Activated T-helper 2 cell treated with anti-CD3 and anti-CD28 coated beads, Interferon-gamma antibody, Interleukin-2, Interleukin-4, amounts not matched to agents 10 μg/mL and 5 μg/mL and 100 μg/mL, durations not matched to agents 14 hours and 24 hours and 36 hours (primary cell): Measurements from ENCODE around the gene DAGLA. TPM values are rescaled to one million over a fixed set of nuclear protein-coding genes. Genes with fewer than 3 reads are reported as not detected.

Experiments used
- DNase-seq: peaks from one replicate; pipeline ENCODE4 v3.0.0; 2021; ENCODE audit warnings: low spot score
- H3K27ac Mint-ChIP-seq: one replicate; pipeline ENCODE4 v1.8.0; 2021; ENCODE audit warnings: mixed read lengths
- H3K27me3 Mint-ChIP-seq: one replicate; pipeline ENCODE4 v1.8.0; 2021; ENCODE audit warnings: low read depth, mixed read lengths
- H3K36me3 Mint-ChIP-seq: one replicate; pipeline ENCODE4 v1.8.0; 2021; ENCODE audit warnings: low read depth, mixed read lengths
- H3K4me1 Mint-ChIP-seq: one replicate; pipeline ENCODE4 v1.8.0; 2021; ENCODE audit warnings: low read depth, mixed read lengths
- H3K4me3 Mint-ChIP-seq: one replicate; pipeline ENCODE4 v1.8.0; 2021; ENCODE audit warnings: low read depth, mild to moderate bottlenecking, moderate library complexity, mixed read lengths
- H3K9me3 Mint-ChIP-seq: one replicate; pipeline ENCODE4 v1.8.0; 2021; ENCODE audit warnings: mixed read lengths
- intact Hi-C: fragments of 100-400 bp; cut with micrococcal nuclease; formaldehyde crosslinking; loops from one replicate; pipeline ENCODE4 v1.15.1; 2023
- total RNA-seq: library from RNA; stranded (reverse); gene quantifications from 2 replicates; pipeline ENCODE4 v1.2.3, GENCODE V29; 2022

Gene DAGLA
- total RNA-seq, 1 donor from 2014 or later, result 0.07 TPM

DNA sequence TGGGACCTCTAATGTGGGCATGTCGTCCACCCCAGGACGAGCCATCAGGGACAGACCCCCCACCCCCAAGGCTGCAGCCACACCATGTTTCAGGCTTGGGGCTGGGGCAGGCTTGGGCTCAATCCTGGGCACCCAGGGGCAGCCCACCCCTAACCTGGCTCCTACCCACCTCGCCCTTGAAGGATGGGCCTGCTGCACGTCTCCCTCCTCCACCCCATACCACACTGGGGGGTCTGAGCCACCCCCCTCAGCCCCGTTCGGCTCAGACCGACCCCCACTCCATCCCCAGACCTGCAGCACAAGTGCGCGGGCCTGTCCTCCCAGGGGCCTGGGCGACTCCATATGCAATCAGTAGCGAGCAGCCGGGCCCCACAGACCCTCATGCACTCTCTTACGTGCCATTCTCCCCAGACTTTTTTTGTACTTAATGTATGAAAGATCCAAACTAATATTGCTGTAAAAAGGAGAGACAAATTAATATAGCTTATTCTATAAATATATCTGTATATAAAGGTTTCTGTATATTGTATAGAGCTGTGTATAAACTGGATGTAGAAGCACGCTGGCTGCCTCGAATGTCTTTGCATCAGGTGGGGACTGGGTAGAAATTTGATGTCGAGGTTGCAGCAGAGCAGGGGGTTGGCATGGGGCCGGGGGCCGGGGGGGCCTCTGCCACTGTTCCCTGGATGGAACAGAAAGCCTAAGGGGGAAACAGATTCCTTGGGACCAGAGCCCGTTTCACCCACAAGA, 66.4 kb downstream of the DAGLA start:
- Mint-ChIP-seq H3K27me3 (peaks cover 12% of the 10 kb centered on the region), H3K36me3 (no peaks in the 10 kb centered on the region), H3K27ac (no peak overlapping the region), H3K4me3 (no peak overlapping the region), H3K9me3 (no peaks in the 10 kb centered on the region), H3K4me1 (peaks cover 3% of the 10 kb centered on the region)
- intact Hi-C loops, result no loop called here
- no peak for DNase-seq

DNA sequence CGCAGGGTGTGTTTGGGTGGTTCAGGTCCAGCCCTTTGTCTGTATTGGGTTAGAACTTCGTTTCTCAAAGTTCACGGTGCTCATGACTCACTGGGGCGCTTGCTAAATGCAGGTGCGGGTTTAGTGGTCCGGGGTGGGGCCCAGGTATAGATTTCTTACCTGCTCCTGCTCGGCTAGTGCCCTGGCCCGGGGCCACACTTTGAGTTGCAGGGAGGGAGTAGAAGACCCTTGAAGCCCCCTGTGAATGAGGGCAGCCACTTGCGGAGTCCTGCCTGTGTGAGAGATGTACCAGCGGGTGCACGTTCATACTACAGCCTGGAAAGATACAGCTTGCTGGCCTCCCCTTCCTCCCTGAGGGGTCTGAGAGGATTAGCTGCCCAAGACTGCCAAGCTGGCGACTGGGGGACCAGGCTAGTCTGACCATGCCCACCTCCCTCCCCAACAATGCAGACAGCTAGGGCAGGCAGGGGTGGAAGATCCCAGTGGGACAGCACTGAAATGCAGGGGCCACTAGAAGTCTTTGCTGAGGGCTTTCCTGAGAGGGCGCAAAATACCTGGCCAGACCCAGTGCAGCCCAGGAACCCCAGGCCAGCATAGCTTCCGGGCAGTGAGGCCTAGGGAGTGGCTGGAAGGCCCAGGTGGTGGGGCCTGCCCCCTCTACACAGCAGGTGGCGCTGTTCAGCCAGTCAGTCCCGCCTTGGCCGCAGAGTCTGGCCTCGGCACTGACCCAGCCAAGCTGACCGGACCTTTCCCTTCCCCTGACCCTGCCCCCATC, 67.2 kb downstream of the DAGLA start:
- no peaks in the 10 kb centered on the region for H3K36me3 Mint-ChIP-seq
- peaks cover 3% of the 10 kb centered on the region for H3K4me1 Mint-ChIP-seq
- intact Hi-C loops, result no loop called here

DNA sequence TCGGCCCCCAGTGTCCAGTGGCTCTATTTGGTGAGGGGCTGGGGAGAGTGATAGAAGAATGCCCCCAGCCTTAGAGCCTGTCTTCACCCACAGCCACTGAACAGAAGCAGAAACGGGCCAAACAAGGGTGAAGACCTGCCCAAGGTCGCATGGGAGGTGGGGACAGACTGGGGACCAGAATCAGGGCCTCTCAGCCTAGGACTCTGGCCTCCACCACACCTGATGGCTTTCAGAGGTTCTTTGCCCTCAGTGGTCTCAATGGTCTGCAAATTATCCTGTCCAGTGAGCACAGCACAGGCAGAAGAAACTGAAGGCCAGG, 67.7 kb downstream of the DAGLA start:
- H3K4me3 Mint-ChIP-seq, result no peak overlapping the region
- no peaks in the 10 kb centered on the region for H3K9me3 Mint-ChIP-seq

More for the DNA sequence above, 67.2 kb downstream of the DAGLA start:
- Mint-ChIP-seq H3K27ac (no peak overlapping the region), H3K27me3 (peaks cover 16% of the 10 kb centered on the region), H3K9me3 (no peaks in the 10 kb centered on the region), H3K4me3 (no peak overlapping the region)
- DNase-seq, result peak; percentile 36

DNA sequence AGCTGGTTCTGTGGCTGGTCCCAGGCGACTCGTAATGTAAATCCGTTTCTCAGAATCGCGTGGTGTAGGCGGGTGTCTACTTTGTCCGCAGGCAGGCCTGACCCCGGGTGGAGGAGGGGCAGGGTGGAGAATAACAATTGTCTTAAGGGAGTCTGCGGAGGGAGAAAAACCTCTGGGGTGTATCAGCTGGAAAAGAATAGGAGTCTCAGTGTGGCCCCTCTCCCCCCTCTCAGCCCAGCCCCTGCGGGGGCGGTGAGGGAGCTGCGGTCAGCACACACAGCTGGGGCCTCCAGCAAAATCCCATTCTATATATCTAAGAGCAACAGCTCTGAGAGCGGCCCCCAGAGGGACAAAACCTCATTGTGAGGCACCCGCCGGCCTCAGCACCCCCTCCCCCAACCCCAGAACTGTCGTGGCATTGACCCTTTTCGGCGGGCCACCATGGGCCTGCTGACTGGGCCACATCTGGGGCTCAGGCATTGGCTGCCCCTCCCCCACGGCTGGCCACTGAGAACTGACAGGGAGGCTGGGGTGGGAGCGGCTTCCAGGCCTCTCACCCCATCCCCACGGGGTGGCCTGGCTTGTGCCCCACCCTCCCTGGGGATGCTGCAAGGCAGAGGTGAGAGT, 69.5 kb downstream of the DAGLA start:
- H3K27me3 Mint-ChIP-seq, result peaks cover 27% of the 10 kb centered on the region
- no peak overlapping the region for H3K4me3 Mint-ChIP-seq
- no peak overlapping the region for H3K27ac Mint-ChIP-seq
- no peak for DNase-seq
- intact Hi-C loops, result loop anchor here (2.0 kb wide), 1 partner anchor 27 kb away; no protein-coding TSS in a partner anchor
- H3K36me3 Mint-ChIP-seq, result no peaks in the 10 kb centered on the region
- no peaks in the 10 kb centered on the region for H3K9me3 Mint-ChIP-seq
- peaks cover 8% of the 10 kb centered on the region for H3K4me1 Mint-ChIP-seq

More for the DNA sequence above, 67.7 kb downstream of the DAGLA start:
- Mint-ChIP-seq H3K4me1 (peaks cover 3% of the 10 kb centered on the region), H3K27me3 (peaks cover 17% of the 10 kb centered on the region), H3K27ac (no peak overlapping the region), H3K36me3 (no peaks in the 10 kb centered on the region)
- no peak for DNase-seq
- intact Hi-C loops, result no loop called here

DNA sequence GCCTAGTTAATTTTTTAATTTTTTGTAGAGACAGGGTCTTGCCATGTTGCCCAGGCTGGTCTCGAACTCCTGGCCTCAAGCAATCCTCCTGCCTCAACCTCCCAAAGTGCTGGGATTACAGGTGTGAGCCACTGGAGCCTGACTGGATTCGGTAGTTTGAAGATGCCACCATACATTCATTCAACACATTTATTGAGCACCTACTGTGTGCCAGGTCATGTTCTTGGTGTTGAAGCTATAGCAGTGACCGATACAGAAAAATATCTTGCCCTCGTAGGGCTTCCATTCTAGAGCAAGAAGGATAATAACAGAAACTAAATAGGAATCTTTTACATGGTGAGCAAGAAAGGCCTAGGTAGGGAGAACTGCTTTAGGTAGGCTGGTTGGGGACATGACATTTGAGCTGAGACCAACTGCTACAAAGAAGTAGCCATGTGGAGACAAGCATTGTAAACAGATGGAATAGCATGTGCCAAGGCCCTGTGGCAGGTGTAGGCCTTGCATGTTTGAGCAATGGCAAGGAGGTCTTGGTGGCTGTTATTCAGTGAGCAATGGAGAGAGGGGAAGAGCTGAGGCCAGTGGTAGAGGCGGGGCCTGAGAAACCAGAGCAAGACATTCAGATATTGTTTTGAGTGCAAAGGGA, 70.6 kb downstream of the DAGLA start:
- no peaks in the 10 kb centered on the region for H3K36me3 Mint-ChIP-seq

DNA sequence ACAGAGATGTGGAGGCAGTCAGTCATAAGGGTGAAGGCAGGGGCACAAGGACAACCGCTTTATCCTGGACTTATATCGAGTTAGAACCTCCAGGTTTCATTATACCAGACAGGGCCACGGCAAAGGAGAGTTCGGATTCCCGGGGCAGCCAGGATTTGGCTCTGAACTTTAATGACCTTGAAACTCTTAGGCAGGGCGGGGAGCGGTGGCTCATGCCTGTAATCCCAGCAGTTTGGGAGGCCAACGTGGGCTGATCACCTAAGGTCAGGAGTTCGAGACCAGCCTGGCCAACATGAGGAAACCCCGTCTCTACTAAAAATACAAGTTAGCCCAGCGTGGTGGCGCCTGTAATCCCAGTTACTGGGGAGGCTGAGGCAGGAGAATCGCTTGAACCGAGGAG, 71.2 kb downstream of the DAGLA start:
- H3K36me3 Mint-ChIP-seq, result no peaks in the 10 kb centered on the region
- no peak for DNase-seq
- H3K27ac Mint-ChIP-seq, result no peak overlapping the region
- peaks cover 27% of the 10 kb centered on the region for H3K27me3 Mint-ChIP-seq
- intact Hi-C loops, result loop anchor here (2.0 kb wide), 1 partner anchor 25 kb away; no protein-coding TSS in a partner anchor
- H3K9me3 Mint-ChIP-seq, result no peaks in the 10 kb centered on the region
- H3K4me3 Mint-ChIP-seq, result no peak overlapping the region
- peaks cover 11% of the 10 kb centered on the region for H3K4me1 Mint-ChIP-seq

More for the DNA sequence above, 70.6 kb downstream of the DAGLA start:
- no peak overlapping the region for H3K4me3 Mint-ChIP-seq
- intact Hi-C loops, result loop anchor here (2.0 kb wide), 1 partner anchor 26 kb away; no protein-coding TSS in a partner anchor
- peaks cover 8% of the 10 kb centered on the region for H3K4me1 Mint-ChIP-seq
- H3K27ac Mint-ChIP-seq, result no peak overlapping the region
- no peaks in the 10 kb centered on the region for H3K9me3 Mint-ChIP-seq
- H3K27me3 Mint-ChIP-seq, result peaks cover 27% of the 10 kb centered on the region
- no peak for DNase-seq

DNA sequence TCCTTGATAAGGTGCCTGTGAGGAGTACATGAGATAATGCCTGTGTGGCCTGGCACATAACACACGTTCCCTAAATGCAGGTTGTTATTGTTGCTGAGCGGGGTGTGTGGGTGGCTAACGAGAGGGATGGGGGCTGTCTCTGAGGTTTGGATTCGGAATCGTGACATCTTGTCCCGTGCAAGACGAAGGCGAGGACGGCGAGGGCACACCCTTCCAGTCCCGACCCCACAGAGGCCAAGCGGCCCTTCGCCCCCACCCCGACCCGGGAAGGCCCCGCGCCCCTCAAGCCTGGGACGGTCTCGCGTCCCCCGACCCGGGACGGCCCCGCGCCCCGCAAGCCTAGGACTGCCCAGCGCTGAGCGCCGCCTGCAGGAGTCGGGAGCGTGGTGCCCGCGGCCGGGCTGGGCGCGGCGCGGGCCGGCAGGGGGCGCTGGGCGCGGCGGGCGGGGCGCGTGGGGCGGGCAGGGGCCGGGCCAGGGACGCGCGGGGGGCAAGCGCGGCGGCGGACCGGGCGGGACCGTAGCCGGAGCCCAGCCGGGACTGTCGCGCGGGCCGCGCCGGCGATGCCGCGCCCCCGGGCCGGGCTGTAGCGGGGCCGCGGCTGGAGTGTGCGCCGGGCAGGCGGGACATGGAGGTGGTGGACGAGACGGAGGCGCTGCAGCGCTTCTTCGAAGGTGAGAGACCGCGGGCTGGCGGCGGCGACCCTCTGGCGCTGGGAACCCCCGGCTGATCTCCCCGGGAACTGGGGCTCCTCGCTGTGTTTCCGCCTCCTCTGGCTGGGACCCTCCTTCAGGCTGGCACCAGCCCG, 72.1 kb downstream of the DAGLA start, which contains the start of gene MYRF:
MYRF (plus strand) TSS at position 520 of the 808 bp plus-strand sequence; CDS start at position 629, 109 bp downstream.
- intact Hi-C loops, result no loop called here
- Mint-ChIP-seq H3K4me1 (peaks cover 13% of the 10 kb centered on the region), H3K36me3 (no peaks in the 10 kb centered on the region)

DNA sequence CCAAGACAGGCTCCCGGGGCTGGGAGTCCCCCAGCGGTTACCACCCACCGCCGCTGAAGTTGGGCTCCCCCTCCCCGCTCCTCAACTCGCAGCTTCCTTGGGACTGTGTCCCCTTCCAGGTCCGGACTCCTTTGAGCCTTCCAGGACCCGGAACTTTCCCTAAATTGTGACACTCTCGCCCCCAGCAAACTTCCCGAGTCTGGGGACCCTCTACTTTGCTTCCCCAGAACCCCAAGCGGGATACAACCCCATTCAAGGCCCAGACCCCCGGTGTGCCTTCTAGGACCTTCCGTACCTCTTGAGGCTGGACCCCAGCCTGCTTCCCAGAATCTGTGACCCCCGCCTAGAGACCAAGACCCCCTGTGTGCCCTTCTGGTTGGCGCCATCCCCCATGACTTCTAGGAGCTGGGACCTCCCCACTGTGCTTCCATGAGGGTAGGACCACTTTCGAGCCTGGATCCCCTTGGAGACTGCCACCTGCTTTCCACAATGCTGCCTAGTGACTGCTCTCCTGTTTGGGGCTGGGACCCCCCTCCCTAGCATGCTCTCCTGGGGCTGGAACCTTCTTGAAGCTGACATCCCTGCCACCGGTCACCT, 72.8 kb downstream of the DAGLA start:
- no peak overlapping the region for H3K27ac Mint-ChIP-seq
- H3K4me1 Mint-ChIP-seq, result peaks cover 13% of the 10 kb centered on the region
- no peak for DNase-seq
- peak overlapping the region; percentile 72 for H3K4me3 Mint-ChIP-seq
- H3K36me3 Mint-ChIP-seq, result no peaks in the 10 kb centered on the region
- intact Hi-C loops, result no loop called here
- H3K27me3 Mint-ChIP-seq, result peaks cover 27% of the 10 kb centered on the region
- H3K9me3 Mint-ChIP-seq, result no peaks in the 10 kb centered on the region

More for the DNA sequence above, 72.1 kb downstream of the DAGLA start, which contains the start of gene MYRF:
- Mint-ChIP-seq H3K27me3 (peaks cover 27% of the 10 kb centered on the region), H3K27ac (no peak within 1 kb of the TSS), H3K9me3 (no peaks in the 10 kb centered on the region), H3K4me3 (peak within 1 kb of the TSS; percentile 72)
- DNase-seq, result peak; percentile 46

DNA sequence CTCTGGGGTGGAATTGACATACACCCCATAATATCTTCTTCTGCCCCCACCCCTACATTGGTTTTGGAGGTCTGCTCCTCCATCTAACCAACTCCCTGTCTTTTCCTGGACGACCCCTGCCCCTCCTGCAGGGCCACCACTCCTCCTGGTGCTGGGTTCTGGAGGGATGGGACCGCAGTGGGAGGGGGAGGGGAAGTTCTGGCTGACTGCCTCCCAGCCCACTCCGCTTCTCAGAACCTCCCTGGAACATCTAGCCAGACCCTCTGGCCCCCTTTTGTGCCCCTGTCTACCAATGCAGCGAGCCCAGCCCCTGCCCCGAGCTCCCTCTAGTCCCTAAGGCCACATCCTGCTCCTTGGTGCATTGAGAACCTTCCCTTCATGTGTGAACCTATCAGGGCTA, 73.5 kb downstream of the DAGLA start:
- Mint-ChIP-seq H3K36me3 (no peaks in the 10 kb centered on the region), H3K27ac (no peak overlapping the region), H3K4me3 (peak overlapping the region; percentile 72), H3K4me1 (peaks cover 13% of the 10 kb centered on the region), H3K9me3 (no peaks in the 10 kb centered on the region), H3K27me3 (peaks cover 27% of the 10 kb centered on the region)
- DNase-seq, result no peak
- intact Hi-C loops, result no loop called here

DNA sequence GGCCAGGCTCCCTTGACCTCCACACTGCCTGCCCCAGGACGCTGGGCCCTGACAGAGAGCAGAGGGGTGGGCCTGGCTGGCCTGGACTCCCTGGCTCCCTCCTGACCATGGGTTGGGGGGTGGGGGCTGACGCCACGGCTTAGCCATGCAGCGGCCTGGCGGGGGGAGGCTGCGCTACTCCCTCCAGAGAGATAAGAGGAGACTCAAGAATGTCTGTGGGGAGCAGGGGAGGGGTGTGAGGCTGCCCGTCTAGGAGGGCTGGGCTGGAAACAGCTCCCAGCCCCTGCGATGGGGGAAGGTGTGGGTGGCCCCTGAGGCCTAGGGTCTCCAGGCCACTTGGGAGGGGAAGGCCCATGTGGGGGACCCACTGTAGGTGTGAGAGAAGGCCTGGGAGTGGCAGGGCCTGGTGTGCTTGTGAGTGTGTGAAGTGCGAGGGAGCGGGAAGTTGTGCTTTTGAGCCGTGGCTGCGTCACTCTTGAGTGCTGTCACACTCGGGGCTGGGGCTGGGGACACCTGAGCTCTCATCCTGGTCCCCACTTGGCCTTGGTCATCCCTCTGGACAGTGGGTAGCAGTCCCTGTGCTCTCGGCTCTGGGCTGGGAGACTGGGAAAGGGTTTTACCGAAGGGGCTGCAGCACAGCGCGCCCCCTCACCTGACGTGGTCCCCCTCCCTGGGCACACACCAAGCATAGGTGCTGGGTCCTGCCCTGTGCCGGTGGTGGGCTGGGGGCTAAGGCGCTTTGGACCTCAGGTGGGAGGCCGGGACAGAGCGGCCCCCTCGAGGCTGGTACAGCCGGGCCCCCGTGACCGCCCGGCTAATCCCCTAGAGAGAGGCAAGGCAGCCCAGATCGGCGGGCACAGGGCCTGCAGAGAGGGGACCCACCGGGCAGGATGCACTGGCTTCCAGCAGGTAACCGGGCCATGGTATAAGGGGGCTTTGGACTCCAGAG, 74.6 kb downstream of the DAGLA start:
- intact Hi-C loops, result no loop called here
- H3K4me3 Mint-ChIP-seq, result no peak overlapping the region
- H3K27me3 Mint-ChIP-seq, result peaks cover 23% of the 10 kb centered on the region
- no peak for DNase-seq
- no peaks in the 10 kb centered on the region for H3K9me3 Mint-ChIP-seq
- H3K27ac Mint-ChIP-seq, result no peak overlapping the region
- no peaks in the 10 kb centered on the region for H3K36me3 Mint-ChIP-seq
- H3K4me1 Mint-ChIP-seq, result peaks cover 13% of the 10 kb centered on the region

DNA sequence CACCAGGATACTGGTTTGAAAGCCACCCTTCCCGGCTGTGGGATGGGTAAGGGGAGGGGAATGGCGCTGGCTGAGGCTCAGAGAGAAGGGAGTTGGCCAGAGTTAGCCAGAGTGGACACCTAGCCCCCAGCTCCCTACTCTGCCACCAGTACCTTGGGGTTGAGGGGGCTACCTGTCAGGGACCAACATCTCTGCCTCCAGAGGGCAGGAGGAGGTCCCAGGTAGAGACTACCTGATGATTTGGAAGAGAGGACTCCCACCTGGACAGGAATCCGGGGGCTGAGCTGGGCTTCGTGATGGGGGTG, 75.9 kb downstream of the DAGLA start:
- no peaks in the 10 kb centered on the region for H3K36me3 Mint-ChIP-seq
- H3K4me1 Mint-ChIP-seq, result peaks cover 11% of the 10 kb centered on the region
- H3K9me3 Mint-ChIP-seq, result no peaks in the 10 kb centered on the region
- no peak overlapping the region for H3K4me3 Mint-ChIP-seq
- H3K27ac Mint-ChIP-seq, result no peak overlapping the region
- peaks cover 17% of the 10 kb centered on the region for H3K27me3 Mint-ChIP-seq
- intact Hi-C loops, result no loop called here
- DNase-seq, result no peak
